Hindlimb muscle (tissue), 1 donor: Measurements from ENCODE around the gene HDC. TPM values are rescaled to one million over a fixed set of nuclear protein-coding genes. Genes with fewer than 3 reads are reported as not detected.

Source experiments
- DNase-seq: peaks from one replicate; pipeline ENCODE4 v3.0.0-alpha.2; 2013
- polyA plus RNA-seq: library from polyadenylated mRNA; unstranded; fragments of 120-200 nt; gene quantifications from one replicate; pipeline ENCODE4 v1.2.1, GENCODE V29; 2013; ENCODE audit not compliant: insufficient read length

Gene HDC
- polyA plus RNA-seq, 1 donor = 0.71 TPM

- DNase-seq = no peak
Observed at GRCh38 chr15:50256188-50257041, 9.1 kb downstream of the HDC start.

- DNase-seq = no peak
Observed at GRCh38 chr15:50252556-50252955, 13.0 kb downstream of the HDC start.

DNA sequence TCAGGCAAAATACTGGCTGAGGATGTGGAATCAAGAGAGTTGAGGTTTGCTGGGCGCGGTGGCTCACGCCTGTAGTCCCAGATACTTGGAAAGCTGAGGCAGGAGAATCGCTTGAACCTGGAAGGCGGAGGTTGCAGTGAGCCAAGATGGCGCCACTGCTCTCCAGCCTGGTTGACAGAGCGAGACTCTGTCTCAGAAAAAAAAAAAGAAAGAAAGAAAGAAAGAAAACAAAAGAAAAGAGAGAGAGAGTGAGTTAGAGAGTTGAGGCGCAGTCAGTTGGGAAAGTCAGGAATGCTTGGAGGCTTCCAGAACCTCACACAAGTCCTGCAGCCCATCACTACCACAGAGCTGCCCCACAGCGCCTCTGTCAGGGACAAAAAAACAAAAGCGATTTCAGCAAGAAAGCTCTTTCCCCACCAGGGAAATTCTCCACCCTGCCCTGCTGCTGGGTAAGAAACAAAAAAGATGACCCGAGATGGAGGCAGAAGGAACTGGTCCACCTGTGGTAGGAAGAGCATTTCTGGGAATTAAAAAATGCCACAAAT lies 13.8 kb downstream of the HDC start:
- DNase-seq = no peak

DNA sequence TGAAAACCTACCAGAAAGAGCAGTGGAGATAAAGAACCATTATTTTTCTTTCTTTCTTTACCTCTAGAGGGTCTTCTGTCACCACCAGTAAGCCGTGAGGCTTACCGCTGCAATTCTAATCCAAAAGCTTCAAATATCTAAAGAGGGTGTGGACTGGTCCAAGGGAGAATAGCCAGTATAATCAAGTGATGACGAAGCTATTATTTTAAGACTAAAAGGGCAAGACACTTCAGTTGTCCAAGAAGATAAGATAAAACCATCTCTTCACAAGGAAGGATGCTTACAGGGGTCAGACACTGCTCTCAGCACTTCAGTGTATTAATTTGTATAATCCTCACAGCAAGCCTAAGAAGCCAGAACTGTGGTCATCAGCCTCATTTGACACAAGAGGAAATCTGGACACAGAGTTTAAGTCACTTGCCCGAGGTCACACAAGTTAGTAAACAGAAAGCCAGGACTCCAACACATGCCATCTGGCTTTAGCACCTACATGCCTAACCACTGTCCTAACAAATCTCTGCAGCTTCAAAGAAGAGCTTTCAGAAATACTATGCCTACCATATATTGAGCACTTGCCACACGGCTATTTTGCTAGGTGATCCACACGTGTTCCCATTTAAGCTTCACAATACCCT lies 14.6 kb downstream of the HDC start:
- DNase-seq = no peak

GRCh38 chr15:50249704-50250103 lies 15.8 kb downstream of the HDC start:
- no peak for DNase-seq

DNA sequence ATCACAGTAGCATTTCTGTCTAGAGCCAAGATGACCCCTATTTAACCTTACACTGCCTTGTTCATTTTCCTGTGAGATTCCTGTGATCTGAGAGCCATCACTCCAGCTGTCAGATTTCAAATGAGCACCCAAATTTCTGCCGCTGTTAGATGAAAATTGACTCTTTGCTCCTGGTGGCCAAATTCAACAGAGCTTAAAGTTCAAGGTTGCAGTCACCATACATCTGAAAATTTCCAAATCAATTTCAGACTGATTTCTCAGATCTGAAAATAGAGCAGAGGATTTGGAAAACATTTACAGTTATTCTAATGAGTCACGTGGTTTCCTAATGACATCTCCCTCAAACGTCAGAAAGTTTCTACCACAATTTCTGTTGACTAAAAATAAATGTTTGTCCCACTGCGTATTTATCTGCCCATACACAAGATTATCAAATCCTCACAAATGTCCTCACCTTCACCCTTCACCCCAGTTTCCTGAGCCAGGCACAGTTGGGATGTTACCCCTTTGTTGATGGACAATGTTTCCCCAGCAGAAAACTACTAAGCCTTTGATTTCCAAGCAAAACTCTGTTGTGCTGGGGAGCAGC lies 16.4 kb downstream of the HDC start:
- no peak for DNase-seq

DNA sequence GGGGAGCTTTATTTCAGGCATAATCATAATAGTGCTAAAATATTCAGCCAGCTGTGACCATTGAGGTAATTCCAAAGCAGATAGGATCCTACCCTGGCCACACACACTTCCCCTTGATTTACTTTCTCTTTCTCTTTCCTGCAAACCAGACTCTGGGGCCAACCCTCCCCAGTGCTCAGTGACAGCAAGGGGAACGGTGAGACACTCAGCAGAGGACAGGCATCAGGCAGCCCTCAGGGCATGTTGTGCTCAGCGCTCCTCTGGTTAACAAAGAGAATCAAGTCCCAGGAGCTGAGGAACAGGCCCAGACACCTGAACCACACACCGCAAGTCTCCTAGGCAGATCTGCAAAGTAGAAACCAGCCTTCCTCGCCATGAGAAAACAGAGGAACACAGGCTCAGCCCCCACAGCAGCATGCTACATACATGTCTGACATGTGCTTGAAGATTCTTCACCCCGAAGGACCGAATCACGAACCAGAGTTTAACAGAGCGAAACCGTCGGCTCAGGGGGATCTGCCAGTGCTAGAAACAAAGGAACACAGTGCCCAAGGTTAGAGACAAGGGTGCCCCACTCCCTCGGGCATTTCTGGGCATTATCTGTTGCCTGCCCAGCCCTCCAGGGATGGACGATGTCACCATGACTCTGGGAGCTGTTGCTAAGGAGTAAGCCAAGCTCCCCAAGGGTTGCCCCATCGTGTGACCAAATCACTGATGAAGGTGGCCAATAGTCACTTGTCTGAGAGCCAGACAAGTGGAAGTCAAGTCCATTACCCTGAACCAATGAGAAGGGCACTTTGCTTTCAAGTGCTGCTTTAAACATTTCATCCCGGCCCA lies 17.5 kb downstream of the HDC start:
- peak; percentile 4 for DNase-seq

GRCh38 chr15:50246631-50247030 lies 18.9 kb downstream of the HDC start:
- no peak for DNase-seq

DNA sequence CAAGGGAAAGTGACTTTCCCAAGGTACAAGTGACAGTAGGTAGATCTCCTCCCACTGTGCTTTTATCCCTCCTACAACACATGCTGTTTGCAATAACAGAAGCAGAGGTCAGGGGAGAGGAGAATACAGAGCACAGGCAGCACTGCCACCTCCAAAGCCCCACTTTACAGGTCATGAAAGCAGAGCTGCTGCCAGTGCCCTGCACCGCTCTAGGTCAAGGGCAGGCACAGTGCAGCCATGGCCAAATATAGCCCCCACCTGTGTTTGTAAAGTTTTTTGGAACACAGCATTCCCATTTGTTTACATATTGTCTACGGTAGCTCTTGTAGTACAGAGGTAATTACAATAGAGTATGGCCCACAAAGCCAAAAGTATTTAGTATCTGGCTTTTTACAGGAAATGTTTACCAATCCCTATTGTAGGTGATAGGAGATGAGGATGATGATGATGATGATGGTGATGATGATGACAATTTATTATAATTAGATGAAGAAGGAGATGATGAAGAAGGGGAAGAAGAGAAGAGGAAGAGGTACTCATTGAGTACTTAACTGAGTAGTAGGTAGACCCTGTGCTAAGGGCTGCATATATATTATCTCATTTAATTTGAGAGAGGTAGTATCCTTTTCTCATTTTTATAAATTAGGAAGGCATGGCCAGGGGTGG lies 20.4 kb downstream of the HDC start:
- DNase-seq = no peak

DNA sequence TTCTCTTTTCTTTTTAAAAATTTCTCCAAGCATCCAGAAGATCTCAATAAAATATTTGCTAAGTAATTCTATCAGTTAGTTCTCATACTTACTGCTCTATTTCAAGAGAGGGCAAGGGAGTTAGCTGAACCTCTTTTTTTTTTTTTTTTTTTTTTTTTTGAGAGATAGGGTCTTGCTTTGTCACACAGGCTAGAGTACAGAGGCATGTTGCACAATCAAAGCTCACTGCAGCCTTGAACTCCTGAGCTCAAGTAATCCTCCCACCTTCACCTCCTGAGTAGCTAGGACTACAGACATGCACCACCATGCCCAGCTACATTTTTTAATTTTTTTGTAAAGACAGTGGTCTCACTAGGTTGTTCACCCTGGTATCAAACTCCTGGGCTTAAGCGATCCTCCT lies 21.4 kb downstream of the HDC start:
- no peak for DNase-seq

DNA sequence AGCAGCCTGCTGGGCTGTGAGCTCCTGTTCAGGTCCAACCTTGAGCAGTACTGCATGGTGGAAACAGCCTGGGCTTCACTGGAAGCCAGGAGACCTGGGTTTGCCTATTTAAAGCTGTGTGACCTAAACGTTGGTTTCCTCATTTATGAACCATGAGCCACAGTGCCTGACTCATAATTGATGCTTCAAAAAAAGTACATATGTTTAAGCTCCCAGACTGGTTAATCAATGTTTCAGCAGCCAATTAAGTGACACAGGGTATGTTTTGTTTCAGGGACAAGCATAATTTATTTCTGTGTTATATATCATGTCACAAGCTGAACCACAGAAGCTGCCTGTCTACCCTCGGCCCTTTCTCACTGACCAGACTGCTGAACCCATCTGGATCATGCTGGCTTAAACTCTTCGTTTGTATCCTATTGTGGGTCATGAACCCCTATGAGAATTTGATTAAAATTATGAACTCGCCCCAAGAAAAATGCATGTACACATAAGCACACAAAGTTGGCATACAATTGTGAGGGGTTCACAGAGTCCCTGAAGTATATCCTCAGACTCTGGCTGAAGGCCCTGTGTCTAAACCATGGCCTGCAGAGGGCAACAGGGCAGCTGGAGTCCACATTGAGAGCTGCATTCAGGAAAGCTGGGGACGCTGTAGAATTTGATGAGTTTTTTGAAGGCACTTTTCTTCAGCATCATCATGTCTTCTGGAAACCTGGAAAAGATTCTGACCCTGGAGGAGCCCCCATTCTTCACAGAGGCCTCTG lies 23.7 kb downstream of the HDC start:
- no peak for DNase-seq

DNA sequence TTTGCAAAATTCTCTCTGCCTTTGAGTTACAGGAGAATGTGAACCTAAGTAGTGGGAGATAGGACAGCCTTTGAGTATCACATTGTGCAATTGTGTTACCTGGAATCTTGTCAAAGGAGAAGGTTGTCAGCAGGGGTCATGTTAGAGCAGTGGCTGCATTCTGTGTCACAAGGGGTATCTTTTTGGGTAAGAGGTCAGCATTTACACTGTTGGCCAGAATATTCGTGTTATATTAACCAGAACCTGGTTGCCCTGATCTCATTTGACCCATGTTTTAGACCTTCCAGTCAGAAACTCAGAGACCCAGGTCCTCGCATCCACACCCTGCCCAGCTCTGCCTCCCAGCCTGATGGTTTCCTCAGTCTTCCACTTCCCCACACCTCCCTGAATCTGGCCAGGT lies 27.3 kb downstream of the HDC start:
- no peak for DNase-seq

- DNase-seq = no peak
Observed at GRCh38 chr15:50236433-50236832, 29.1 kb downstream of the HDC start.

- no peak for DNase-seq
Observed at GRCh38 chr15:50235794-50236193, 29.7 kb downstream of the HDC start.

DNA sequence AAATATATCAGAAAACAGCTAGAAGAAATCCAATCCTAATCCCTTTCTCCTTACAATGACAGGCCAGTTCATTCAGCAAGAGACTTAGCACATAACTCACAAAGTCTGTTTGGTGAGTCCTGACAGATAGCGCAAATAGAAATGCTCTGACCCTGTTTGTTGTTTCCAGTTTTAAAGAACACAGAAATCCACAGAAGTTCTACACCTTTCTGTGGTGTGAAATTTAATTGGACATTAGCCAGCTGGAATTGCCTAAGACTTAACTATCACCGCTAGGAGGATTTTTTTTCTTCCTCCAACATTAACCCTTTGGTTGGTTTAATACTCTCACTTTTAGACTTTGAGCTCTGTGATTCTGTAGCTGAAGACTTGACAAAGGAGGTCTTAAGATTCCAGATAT lies 30.8 kb downstream of the HDC start:
- DNase-seq = no peak

DNA sequence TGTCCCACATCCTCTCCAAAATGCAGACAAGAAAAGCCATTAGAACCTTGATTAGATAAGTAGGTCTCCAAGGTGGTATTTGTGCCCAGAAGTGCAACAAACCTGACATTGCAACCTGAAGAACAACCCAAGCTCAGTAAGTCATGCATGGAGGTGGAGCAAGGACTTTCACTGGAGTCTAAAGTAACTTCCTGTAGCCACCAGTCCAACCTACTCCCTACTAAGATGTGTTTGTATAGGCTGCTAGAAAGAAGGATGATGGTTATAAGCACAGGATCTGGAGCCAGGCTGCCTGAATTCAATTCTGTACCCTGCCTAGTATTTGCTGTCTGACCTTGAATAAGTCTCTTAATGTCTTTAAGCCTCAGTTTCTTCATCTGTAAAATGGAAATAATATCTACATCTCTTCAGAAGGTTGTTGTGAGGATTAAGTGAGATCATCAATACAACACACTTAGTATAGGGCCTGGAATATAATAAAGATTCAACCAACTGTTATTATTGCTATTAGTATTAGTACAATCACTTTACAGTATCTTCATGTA lies 32.3 kb downstream of the HDC start:
- DNase-seq = no peak

DNA sequence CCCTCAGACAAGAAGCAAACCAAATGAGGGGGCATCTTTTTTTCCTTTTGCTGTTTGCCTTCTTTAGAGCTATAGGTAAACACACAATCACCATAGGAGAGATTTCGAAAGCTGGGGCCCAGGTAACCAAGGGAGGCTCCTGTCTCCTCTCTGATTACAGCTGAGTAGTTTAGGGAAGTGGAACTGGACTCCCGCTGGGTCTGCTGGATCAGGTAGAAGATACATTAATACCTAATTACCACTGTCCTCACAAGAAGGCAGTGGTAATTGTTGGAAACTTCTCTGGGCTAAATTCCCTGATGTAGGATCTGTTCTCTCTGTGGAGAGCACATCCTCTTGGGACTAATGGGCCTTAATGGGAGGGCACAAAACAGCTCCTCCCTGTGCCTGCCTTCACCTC lies 32.7 kb downstream of the HDC start:
- DNase-seq = no peak

DNA sequence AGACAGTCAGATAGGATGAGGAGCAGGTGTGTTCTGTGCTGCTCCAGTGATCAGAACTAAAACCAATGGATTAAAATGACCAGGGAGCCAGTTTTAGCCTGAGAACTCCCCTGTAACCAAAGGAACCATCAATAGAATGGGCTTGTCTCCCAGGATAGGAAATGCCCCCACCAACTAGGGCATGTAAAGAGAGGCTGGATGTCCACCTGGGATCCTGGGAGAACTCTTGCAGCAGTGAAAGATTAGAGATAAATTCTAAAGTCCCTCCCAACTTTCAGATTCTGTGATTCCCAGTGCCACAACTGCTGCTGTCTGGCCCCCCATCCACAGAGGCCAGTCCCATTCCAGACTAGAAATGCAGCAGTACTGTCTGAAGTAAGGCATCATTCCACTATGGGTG lies 33.8 kb downstream of the HDC start:
- no peak for DNase-seq

DNA sequence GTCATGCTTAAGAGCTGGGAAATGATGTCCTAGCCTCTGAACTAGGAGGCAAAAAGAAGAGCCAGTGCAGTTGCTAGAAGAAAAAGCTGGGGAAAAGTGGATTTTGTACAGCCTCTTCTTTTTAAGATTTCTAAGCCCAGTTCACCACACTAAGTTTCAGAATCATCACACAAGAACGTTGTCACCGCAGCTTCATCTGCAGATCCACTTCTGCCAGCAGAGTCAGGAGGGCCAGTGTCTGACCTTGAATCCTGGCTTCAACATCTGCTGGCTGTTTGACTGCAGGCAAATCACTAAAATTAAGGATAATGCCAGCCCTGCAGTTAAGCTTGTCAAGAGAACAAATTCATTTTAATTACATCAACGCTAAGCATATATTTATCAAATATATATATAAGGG lies 36.2 kb downstream of the HDC start:
- no peak for DNase-seq

GRCh38 chr15:50228866-50229265 lies 36.7 kb downstream of the HDC start:
- DNase-seq = no peak

DNA sequence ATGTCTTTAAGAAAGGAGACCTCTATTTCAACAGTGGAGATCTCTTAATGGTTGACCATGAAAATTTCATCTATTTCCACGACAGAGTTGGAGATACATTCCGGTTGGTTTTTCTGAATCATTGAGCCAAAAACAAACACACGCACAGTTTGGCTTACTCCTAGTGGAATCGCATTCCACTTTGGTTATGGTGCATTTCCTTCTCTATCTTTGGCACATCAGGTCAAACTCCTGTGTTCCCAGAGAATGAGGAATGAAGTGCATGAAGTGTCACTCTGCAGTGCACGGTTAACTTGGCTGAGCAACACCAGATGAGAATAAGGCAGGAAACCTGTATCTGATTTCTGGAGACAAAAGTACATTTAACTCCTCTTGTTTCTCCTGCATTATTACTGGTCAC lies 38.5 kb downstream of the HDC start:
- no peak for DNase-seq
